Endothelial cell of umbilical vein (primary cell): ENCODE results near the gene ARHGEF7. TPM values are rescaled to one million over a fixed set of nuclear protein-coding genes. Genes with fewer than 3 reads are reported as not detected.

Source experiments
- BruUV-seq: library from RNA; stranded (reverse); fragments of 400-500 nt; replicated peaks from 2 replicates; lab custom pipeline; 2021; lab: Mats Ljungman, UMichigan
- CTCF ChIA-PET: fragments of 300-600, 350-600 bp; sonication (Branson Sonifier 250); formaldehyde crosslinking; loops from one replicate; lab custom pipeline; 2021; ENCODE audit warnings: antibody characterized with exemption, inconsistent platforms; lab: Charles Lee
- POLR2A ChIA-PET: fragments of 300-600, 350-600 bp; sonication (Branson Sonifier 250); formaldehyde crosslinking; loops from one replicate; lab custom pipeline; 2021; ENCODE audit warnings: antibody characterized with exemption, inconsistent platforms; lab: Charles Lee
- DNase-seq: peaks from one replicate; pipeline ENCODE4 v3.0.0-alpha.2; 2011; ENCODE audit warnings: low read depth, low spot score
- FAIRE-seq: peaks from 2 replicates; lab custom pipeline; 2011; peaks lifted over from hg19 to GRCh38; lab: Jason Lieb, UNC
- H2AFZ ChIP-seq: 2 replicates; pipeline ENCODE4 v1.6.0; 2012; ENCODE audit warnings: low read depth, low read length, control low read depth, inconsistent platforms
- H3K27ac ChIP-seq: 2 replicates; pipeline ENCODE4 v1.5.1; 2011; ENCODE audit warnings: low read depth, mild to moderate bottlenecking, control low read depth, low read length, moderate library complexity; ENCODE audit not compliant: insufficient read depth
- H3K27me3 ChIP-seq, 2 experiments: 2 replicates each; pipeline versions ENCODE4 v1.6.0 to v1.6.1; 2011; ENCODE audit warnings: low read length in 2 of 2, mixed read lengths in 1 of 2; ENCODE audit not compliant: control insufficient read depth in 2 of 2, insufficient read depth in 2 of 2
- H3K36me3 ChIP-seq, 2 experiments: 2 replicates in 1 of 2; 3 replicates in 1 of 2; pipeline ENCODE4 v1.5.1; 2011; ENCODE audit warnings: low read length in 2 of 2, mild to moderate bottlenecking in 1 of 2, moderate library complexity in 1 of 2; ENCODE audit not compliant: control insufficient read depth in 2 of 2, insufficient read depth in 2 of 2; ENCODE audit errors: extremely low read depth in 1 of 2
- H3K4me1 ChIP-seq: 3 replicates; pipeline ENCODE4 v1.5.1; 2011; ENCODE audit warnings: mild to moderate bottlenecking, low read length; ENCODE audit not compliant: control insufficient read depth, insufficient read depth; ENCODE audit errors: extremely low read depth
- H3K4me2 ChIP-seq: 2 replicates; pipeline ENCODE4 v1.6.1; 2011; ENCODE audit warnings: low read length, control low read depth, mixed read lengths; ENCODE audit not compliant: insufficient read depth
- H3K4me3 ChIP-seq, 3 experiments: fragments of 200-600 bp in 1 of 3; sonication (generic), shearing (Covaris generic) in 1 of 3; replicated peaks in 1 of 3; 2 replicates each; pipeline ENCODE4 v1.5.1; 2011 to 2016; ENCODE audit warnings: control low read depth in 3 of 3, low read length in 3 of 3, mild to moderate bottlenecking in 2 of 3, inconsistent platforms in 1 of 3, low read depth in 1 of 3, moderate library complexity in 1 of 3; ENCODE audit not compliant: insufficient read depth in 1 of 3
- H3K79me2 ChIP-seq: 2 replicates; pipeline ENCODE4 v1.6.0; 2012; ENCODE audit warnings: low read length, inconsistent platforms; ENCODE audit not compliant: control insufficient read depth, insufficient read depth
- H3K9ac ChIP-seq: replicated peaks from 2 replicates; pipeline ENCODE3; 2011; ENCODE audit warnings: low read length, control low read depth; ENCODE audit not compliant: insufficient read depth; ENCODE audit errors: extremely low read depth
- H3K9me1 ChIP-seq: replicated peaks from 3 replicates; pipeline ENCODE4 v1.6.0; 2011; ENCODE audit warnings: mild to moderate bottlenecking, low read length; ENCODE audit not compliant: control insufficient read depth, insufficient read depth; ENCODE audit errors: extremely low read depth
- H3K9me3 ChIP-seq: replicated peaks from 2 replicates; pipeline ENCODE4 v1.5.1; 2012; ENCODE audit warnings: low read length, inconsistent platforms; ENCODE audit not compliant: control insufficient read depth, insufficient read depth
- H4K20me1 ChIP-seq: replicated peaks from 2 replicates; pipeline ENCODE3; 2011; ENCODE audit warnings: mild to moderate bottlenecking, low read length; ENCODE audit not compliant: control insufficient read depth, insufficient read depth; ENCODE audit errors: extremely low read depth
- CTCF ChIP-seq, 2 donors: IDR thresholded peaks; 1 replicate in 1 of 2; 2 replicates in 1 of 2; pipeline ENCODE4 v1.5.1; 2011; ENCODE audit warnings: low read length in 2 of 2, mild to moderate bottlenecking in 2 of 2, moderate library complexity in 2 of 2, control low read depth in 1 of 2, inconsistent platforms in 1 of 2, low read depth in 1 of 2; ENCODE audit not compliant: insufficient read depth in 1 of 2; ENCODE audit errors: extremely low read depth in 1 of 2
- EZH2 ChIP-seq: IDR thresholded peaks from 2 replicates; pipeline ENCODE4 v1.6.1; 2012; ENCODE audit warnings: borderline replicate concordance, low read depth, mild to moderate bottlenecking, moderate library complexity, low read length, inconsistent platforms; ENCODE audit not compliant: severe bottlenecking
- FOS ChIP-seq: IDR thresholded peaks from 2 replicates; pipeline ENCODE4 v1.6.1; 2011; ENCODE audit warnings: mild to moderate bottlenecking, low read length, moderate library complexity, borderline replicate concordance; ENCODE audit not compliant: insufficient read depth
- GATA2 ChIP-seq: IDR thresholded peaks from 2 replicates; pipeline ENCODE4 v1.7.0; 2011; ENCODE audit warnings: low read depth, mild to moderate bottlenecking, moderate library complexity, mixed read lengths, low read length; ENCODE audit not compliant: insufficient read length, insufficient read depth
- JUN ChIP-seq: IDR thresholded peaks from 2 replicates; pipeline ENCODE4 v1.6.1; 2011; ENCODE audit warnings: borderline replicate concordance, low read depth; ENCODE audit not compliant: insufficient read length, insufficient read depth
- MAX ChIP-seq: IDR thresholded peaks from 2 replicates; pipeline ENCODE4 v1.6.1; 2011; ENCODE audit not compliant: insufficient read depth, insufficient read length
- MYC ChIP-seq: IDR thresholded peaks from one replicate; pipeline ENCODE4 v1.6.1; 2011; ENCODE audit warnings: mild to moderate bottlenecking, low read depth, low read length
- POLR2A ChIP-seq: IDR thresholded peaks from 2 replicates; pipeline ENCODE4 v1.6.1; 2012; ENCODE audit warnings: low read depth, mild to moderate bottlenecking, control low read depth, low read length
- POLR2AphosphoS5 ChIP-seq: IDR thresholded peaks from 2 replicates; pipeline ENCODE4 v1.6.1; 2012; ENCODE audit warnings: low read depth, mild to moderate bottlenecking, control low read depth, low read length, moderate library complexity; ENCODE audit not compliant: insufficient read depth
- dilution Hi-C: fragments of 300-500 bp; cut with MboI; formaldehyde crosslinking; loops from one replicate; pipeline ENCODE4 v1.15.0; 2019; ENCODE audit warnings: low sequenced_read_pairs; ENCODE audit not compliant: extremely low pct_ligation_motif_present
- intact Hi-C: fragments of 100-400 bp; cut with micrococcal nuclease; formaldehyde crosslinking; loops from one replicate; pipeline ENCODE4 v1.10.0; 2022
- polyA plus RNA-seq, 4 experiments: library from polyadenylated mRNA; depleted of rRNA in 3 of 4; stranded (reverse) in 3 of 4; unstranded in 1 of 4; fragments of >200 nt; gene quantifications; 2 replicates each; pipeline versions ENCODE4 v1.2.1 to v1.2.3, GENCODE V29; 2011 to 2012; ENCODE audit warnings: missing spikeins in 1 of 4
- total RNA-seq: library from RNA; stranded (reverse); gene quantifications from 2 replicates; pipeline ENCODE4 v1.2.3, GENCODE V29; 2021

Gene ARHGEF7
- total and polyA plus RNA-seq, 2 donors (not counting 3 experiments of a cell fraction or from before 2014, with no cell fraction given), result 94.9 to 155 TPM

GRCh38 chr13:111092685-111093084, 22.4 kb upstream of the ARHGEF7 start:
- BruUV-seq, result no TSS peak
- Histone ChIP-seq H3K4me1 (no peaks in the 10 kb centered on the region), H4K20me1 (no peaks in the 10 kb centered on the region), H2AFZ (no peak overlapping the region), H3K27me3 (peaks cover 8 to 11% of the 10 kb centered on the region in 2 experiments), H3K9me3 (no peaks in the 10 kb centered on the region), H3K9me1 (no peaks in the 10 kb centered on the region), H3K36me3 (no peaks in the 10 kb centered on the region), H3K27ac (no peak overlapping the region), H3K4me3 (no peak overlapping the region), H3K79me2 (no peaks in the 10 kb centered on the region), H3K4me2 (no peak overlapping the region), H3K9ac (no peak overlapping the region)
- ChIA-PET CTCF (interaction anchor here (2.1 kb wide), 1 partner anchor 25 kb away, joined by 8 read pairs; no protein-coding TSS in a partner anchor), POLR2A (no interaction called here)
- intact Hi-C loops, result no loop called here
- DNase-seq (no peak), FAIRE-seq (no peak)
- no peak for TF ChIP-seq GATA2
- TF ChIP-seq FOS, result no peak
- no peak for TF ChIP-seq CTCF (IDR thresholded peaks at IDR 0.05; ENCODE audit: extremely low read depth in 1 of 2, insufficient read depth in 1 of 2, low read depth in 1 of 2, low read length in 2 of 2)
- TF ChIP-seq EZH2, result no peak
- TF ChIP-seq JUN, result no peak
- dilution Hi-C loops, result no loop called here

GRCh38 chr13:111093136-111093535, 22.0 kb upstream of the ARHGEF7 start:
- no peaks in the 10 kb centered on the region for H3K79me2 ChIP-seq
- BruUV-seq, result no TSS peak
- dilution Hi-C loops, result no loop called here
- TF ChIP-seq GATA2 (no peak), POLR2AphosphoS5 (no peak), POLR2A (no peak), MYC (no peak), CTCF (IDR thresholded peaks at IDR 0.05; ENCODE audit: extremely low read depth in 1 of 2, insufficient read depth in 1 of 2, low read depth in 1 of 2, low read length in 2 of 2) (no peak), MAX (no peak), FOS (no peak)
- no peaks in the 10 kb centered on the region for H3K9me1 ChIP-seq
- intact Hi-C loops, result no loop called here
- no peak overlapping the region for H3K4me2 ChIP-seq
- no peak overlapping the region for H3K27ac ChIP-seq
- no peak for FAIRE-seq
- H3K9me3 ChIP-seq, result no peaks in the 10 kb centered on the region
- H3K9ac ChIP-seq, result no peak overlapping the region
- no peak for DNase-seq
- peaks cover 11 to 15% of the 10 kb centered on the region in 2 experiments for H3K27me3 ChIP-seq
- no peak overlapping the region for H2AFZ ChIP-seq
- ChIA-PET CTCF (interaction anchor here (2.1 kb wide), 1 partner anchor 25 kb away, joined by 8 read pairs; no protein-coding TSS in a partner anchor), POLR2A (no interaction called here)
- no peaks in the 10 kb centered on the region for H3K4me1 ChIP-seq
- H3K36me3 ChIP-seq, result no peaks in the 10 kb centered on the region
- no peak overlapping the region for H3K4me3 ChIP-seq
- no peaks in the 10 kb centered on the region for H4K20me1 ChIP-seq
